Hepatocyte (in vitro differentiated cells): ENCODE measurements around the gene SNX1. TPM values are rescaled to one million over a fixed set of nuclear protein-coding genes. Genes with fewer than 3 reads are reported as not detected.

ENCODE experiments used
- DNase-seq: peaks from one replicate; pipeline ENCODE4 v3.0.0-alpha.2; 2016; ENCODE audit warnings: low spot score
- H2AFZ ChIP-seq: fragments of 200-600 bp; sonication (generic); 2 replicates; pipeline ENCODE4 v1.6.0; 2016; ENCODE audit warnings: antibody characterized with exemption, mild to moderate bottlenecking
- H3K27ac ChIP-seq: fragments of 200-600 bp; sonication (generic); 2 replicates; pipeline ENCODE4 v1.5.1; 2016; ENCODE audit warnings: mild to moderate bottlenecking
- H3K27me3 ChIP-seq: fragments of 200-600 bp; sonication (generic); 2 replicates; pipeline ENCODE4 v1.6.1; 2016
- H3K36me3 ChIP-seq: fragments of 200-600 bp; sonication (generic); replicated peaks from 2 replicates; pipeline ENCODE4 v1.5.1; 2016; ENCODE audit warnings: low read depth; ENCODE audit not compliant: insufficient read depth
- H3K4me1 ChIP-seq: fragments of 200-600 bp; sonication (generic); 2 replicates; pipeline ENCODE4 v1.5.1; 2016; ENCODE audit warnings: mild to moderate bottlenecking, moderate library complexity; ENCODE audit not compliant: insufficient read depth
- H3K4me2 ChIP-seq: fragments of 200-600 bp; sonication (generic); 2 replicates; pipeline ENCODE4 v1.6.0; 2016
- H3K4me3 ChIP-seq: fragments of 200-600 bp; sonication (generic); 2 replicates; pipeline ENCODE4 v1.5.1; 2016; ENCODE audit warnings: mild to moderate bottlenecking
- H3K79me2 ChIP-seq: fragments of 200-600 bp; sonication (generic); 2 replicates; pipeline ENCODE4 v1.6.0; 2017; ENCODE audit warnings: mild to moderate bottlenecking
- H3K9me2 ChIP-seq: fragments of 200-600 bp; sonication (generic); replicated peaks from 2 replicates; pipeline ENCODE4 v1.6.0; 2017; ENCODE audit warnings: mild to moderate bottlenecking; ENCODE audit not compliant: insufficient read depth
- H3K9me3 ChIP-seq: fragments of 200-600 bp; sonication (generic); 2 replicates; pipeline ENCODE4 v1.5.1; 2016; ENCODE audit warnings: low read depth, mild to moderate bottlenecking
- H4K20me1 ChIP-seq: fragments of 200-600 bp; sonication (generic); 2 replicates; pipeline ENCODE4 v1.6.0; 2016; ENCODE audit warnings: mild to moderate bottlenecking; ENCODE audit not compliant: insufficient read depth, poor library complexity, severe bottlenecking
- EZH2 ChIP-seq: fragments of 200-600 bp; sonication (generic); IDR thresholded peaks from 2 replicates; pipeline ENCODE4 v1.6.1; 2016; ENCODE audit warnings: antibody characterized with exemption, mild to moderate bottlenecking, borderline replicate concordance
- EZH2phosphoT487 ChIP-seq: fragments of 200-600 bp; sonication (generic); IDR thresholded peaks from one replicate; pipeline ENCODE4 v1.6.1; 2018; ENCODE audit warnings: antibody characterized with exemption, mild to moderate bottlenecking, low read depth, moderate library complexity; ENCODE audit not compliant: unreplicated experiment, severe bottlenecking
- WGBS: methylation state at CpG from one replicate; pipeline ENCODE4 v1.1.6; 2016; ENCODE audit warnings: low lambda C conversion rate; ENCODE audit errors: missing lambda C conversion rate; 5-methylcytosine and 5-hydroxymethylcytosine counted together
- polyA plus RNA-seq: library from polyadenylated mRNA; unstranded; fragments of >200 nt; fragmentation: Nextera tagmentation; extraction: Ambion mirVana; gene quantifications from 2 replicates; pipeline ENCODE4 v1.2.1, GENCODE V29; 2016
- total RNA-seq: library from RNA; depleted of rRNA; stranded (reverse); fragments of >200 nt; gene quantifications from 2 replicates; pipeline ENCODE4 v1.2.3, GENCODE V29; 2014
- TF ChIP-seq, protein P1 (sequence below): fragments of 200-600 bp; sonication (generic); IDR thresholded peaks from 2 replicates; pipeline ENCODE4 v1.5.1; 2016; ENCODE audit warnings: antibody characterized with exemption, mild to moderate bottlenecking; ENCODE audit not compliant: poor library complexity

Gene SNX1
- total and polyA plus RNA-seq, 2 experiments from 2014 or later = 64.9 to 103 TPM

DNA sequence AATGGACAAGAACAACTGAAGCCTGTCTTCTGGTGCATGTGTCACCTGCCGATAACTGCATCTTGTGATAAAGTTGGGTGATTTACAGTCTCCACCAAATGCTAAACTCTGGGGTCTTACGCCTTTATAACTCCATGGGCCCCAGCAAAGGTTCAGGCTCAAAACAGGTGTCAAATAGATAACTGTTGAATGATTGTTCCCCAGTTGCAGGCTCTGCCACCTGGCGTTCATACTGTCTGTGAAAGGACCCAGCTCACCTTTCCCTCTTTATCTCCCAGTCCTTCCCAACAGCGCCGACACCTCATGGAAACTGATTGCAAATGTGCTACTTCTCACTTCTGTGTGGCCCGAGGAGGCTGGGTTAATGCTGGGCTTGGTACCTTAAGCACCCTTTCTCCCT lies 47.5 kb downstream of the SNX1 start:
- Histone ChIP-seq H3K27ac (no peak overlapping the region), H3K79me2 (no peaks in the 10 kb centered on the region), H3K4me2 (no peak overlapping the region), H3K4me3 (no peak overlapping the region), H4K20me1 (no peaks in the 10 kb centered on the region), H3K9me3 (no peaks in the 10 kb centered on the region), H3K36me3 (peaks cover 3% of the 10 kb centered on the region), H3K27me3 (no peaks in the 10 kb centered on the region), H3K9me2 (no peaks in the 10 kb centered on the region), H2AFZ (no peak overlapping the region), H3K4me1 (peaks cover 9% of the 10 kb centered on the region)
- TF ChIP-seq EZH2phosphoT487 (no peak), EZH2 (no peak)
- TF ChIP-seq, protein P1, sequence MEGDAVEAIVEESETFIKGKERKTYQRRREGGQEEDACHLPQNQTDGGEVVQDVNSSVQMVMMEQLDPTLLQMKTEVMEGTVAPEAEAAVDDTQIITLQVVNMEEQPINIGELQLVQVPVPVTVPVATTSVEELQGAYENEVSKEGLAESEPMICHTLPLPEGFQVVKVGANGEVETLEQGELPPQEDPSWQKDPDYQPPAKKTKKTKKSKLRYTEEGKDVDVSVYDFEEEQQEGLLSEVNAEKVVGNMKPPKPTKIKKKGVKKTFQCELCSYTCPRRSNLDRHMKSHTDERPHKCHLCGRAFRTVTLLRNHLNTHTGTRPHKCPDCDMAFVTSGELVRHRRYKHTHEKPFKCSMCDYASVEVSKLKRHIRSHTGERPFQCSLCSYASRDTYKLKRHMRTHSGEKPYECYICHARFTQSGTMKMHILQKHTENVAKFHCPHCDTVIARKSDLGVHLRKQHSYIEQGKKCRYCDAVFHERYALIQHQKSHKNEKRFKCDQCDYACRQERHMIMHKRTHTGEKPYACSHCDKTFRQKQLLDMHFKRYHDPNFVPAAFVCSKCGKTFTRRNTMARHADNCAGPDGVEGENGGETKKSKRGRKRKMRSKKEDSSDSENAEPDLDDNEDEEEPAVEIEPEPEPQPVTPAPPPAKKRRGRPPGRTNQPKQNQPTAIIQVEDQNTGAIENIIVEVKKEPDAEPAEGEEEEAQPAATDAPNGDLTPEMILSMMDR = no peak
- no peak for DNase-seq
- 89% methylated on average over 6 of the region's 6 CpGs for WGBS

DNA sequence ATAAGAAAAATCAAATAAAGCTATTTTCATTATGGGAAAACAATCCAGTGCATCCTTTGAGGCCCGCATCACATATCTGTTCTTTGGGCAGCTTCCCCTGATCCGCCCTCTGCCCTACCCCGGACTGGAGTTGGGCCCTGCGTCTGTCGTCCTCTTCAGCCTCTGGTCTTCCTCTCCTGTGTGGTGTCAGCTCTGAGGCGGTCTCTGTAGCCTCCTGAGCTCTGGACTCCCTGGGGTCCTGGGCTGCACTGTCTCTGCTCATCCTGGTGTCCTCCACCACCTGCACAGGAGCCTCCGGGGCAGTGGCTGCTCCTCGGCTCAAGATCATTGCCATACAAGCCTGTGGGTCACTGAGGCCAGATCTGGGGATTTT lies 48.4 kb downstream of the SNX1 start:
- no peaks in the 10 kb centered on the region for H3K9me3 ChIP-seq
- DNase-seq = no peak
- no peak overlapping the region for H3K4me2 ChIP-seq
- peaks cover 9% of the 10 kb centered on the region for H3K4me1 ChIP-seq
- no peaks in the 10 kb centered on the region for H4K20me1 ChIP-seq
- no peak overlapping the region for H2AFZ ChIP-seq
- H3K27ac ChIP-seq = no peak overlapping the region
- 83% methylated on average over 8 of the region's 8 CpGs for WGBS
- peaks cover 3% of the 10 kb centered on the region for H3K36me3 ChIP-seq
- no peaks in the 10 kb centered on the region for H3K27me3 ChIP-seq
- no peak overlapping the region for H3K4me3 ChIP-seq
- H3K79me2 ChIP-seq = no peaks in the 10 kb centered on the region
- TF ChIP-seq EZH2 (no peak), EZH2phosphoT487 (no peak)
- TF ChIP-seq, protein P1 = no peak
- no peaks in the 10 kb centered on the region for H3K9me2 ChIP-seq

DNA sequence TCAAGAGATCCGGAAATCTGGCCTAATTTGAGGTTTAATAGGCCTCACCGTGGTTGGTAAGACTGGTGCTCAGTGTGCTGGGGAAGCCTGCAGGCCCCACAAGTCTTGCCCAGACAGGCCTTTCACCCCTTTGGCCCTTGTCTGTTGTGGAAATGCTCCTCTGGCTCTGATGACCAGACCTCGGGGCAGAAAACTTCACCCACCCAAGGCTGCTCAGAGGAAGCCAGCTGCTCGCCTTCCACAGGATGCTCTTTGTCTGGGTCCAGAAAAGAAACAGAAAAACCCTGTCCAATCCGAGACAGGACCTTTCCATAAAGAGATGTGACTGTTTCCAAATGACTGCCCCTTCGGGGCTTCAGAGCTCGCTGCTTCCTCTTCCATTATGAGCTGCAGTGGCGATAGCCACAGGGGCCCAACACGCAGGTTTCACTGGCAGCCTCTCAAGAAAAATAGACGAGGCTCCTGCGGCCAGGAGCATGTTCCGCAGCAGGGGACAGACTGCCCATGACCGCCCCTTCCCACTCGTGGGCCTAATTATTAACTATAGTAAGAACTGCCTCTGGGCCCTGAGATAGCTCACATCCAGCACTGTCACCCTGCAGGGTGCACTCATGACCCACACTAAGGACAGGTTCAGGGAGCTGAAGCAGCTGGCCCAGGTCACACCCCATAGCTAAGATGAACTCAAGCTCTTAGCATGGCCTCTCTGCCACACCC lies 48.9 kb downstream of the SNX1 start:
- H3K9me2 ChIP-seq = no peaks in the 10 kb centered on the region
- H3K27me3 ChIP-seq = no peaks in the 10 kb centered on the region
- peaks cover 9% of the 10 kb centered on the region for H3K4me1 ChIP-seq
- no peaks in the 10 kb centered on the region for H3K79me2 ChIP-seq
- no peaks in the 10 kb centered on the region for H3K9me3 ChIP-seq
- TF ChIP-seq, protein P1 = no peak
- TF ChIP-seq EZH2 = no peak
- no peak for TF ChIP-seq EZH2phosphoT487
- DNase-seq = no peak
- no peak overlapping the region for H3K27ac ChIP-seq
- no peak overlapping the region for H3K4me3 ChIP-seq
- 90% methylated on average over 14 of the region's 14 CpGs for WGBS
- H3K36me3 ChIP-seq = peaks cover 3% of the 10 kb centered on the region
- no peak overlapping the region for H3K4me2 ChIP-seq
- H2AFZ ChIP-seq = no peak overlapping the region
- H4K20me1 ChIP-seq = no peaks in the 10 kb centered on the region
